ENCODE results near the gene EMILIN3.

DNA sequence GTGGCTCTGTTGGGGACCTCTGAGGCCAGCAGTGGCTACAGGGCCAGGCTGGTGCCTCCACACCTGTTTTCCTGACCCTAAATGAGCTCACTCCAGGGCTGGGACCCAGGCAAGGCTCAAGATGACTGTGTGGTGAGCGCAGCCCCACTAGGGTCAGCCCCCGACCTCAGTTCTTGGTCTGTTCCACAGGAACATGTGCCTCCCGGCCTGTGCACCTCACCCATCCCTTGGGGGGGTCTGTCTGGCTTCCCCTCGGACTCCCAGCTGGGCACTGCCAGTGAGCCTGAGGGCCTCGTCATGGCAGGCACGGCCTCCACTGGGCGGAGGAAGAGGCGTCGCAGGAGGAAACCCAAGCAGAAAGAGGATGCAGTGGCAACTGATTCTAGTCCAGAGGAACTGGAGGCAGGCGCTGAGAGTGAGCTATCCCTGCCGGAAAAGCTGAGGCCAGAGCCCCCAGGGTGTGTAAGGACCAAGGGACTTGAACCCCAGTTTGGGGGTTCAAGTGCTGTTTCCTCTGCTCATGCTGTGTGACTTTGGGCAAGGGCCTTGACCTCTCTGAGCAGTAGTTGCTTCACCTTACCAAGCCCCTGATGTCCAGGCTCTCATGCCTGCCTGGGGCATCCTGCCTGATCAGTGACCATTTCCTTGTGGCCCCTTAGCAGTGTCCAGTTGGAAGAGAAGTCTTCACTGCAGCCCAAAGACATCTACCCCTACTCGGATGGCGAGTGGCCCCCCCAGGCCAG, 18.0 kb downstream of the EMILIN3 start:
- TF ChIP-seq EZH2 (IDR thresholded peaks at IDR 0.05; ENCODE audit: borderline replicate concordance, low read depth, low read length, severe bottlenecking) (no peak), CTCF (IDR thresholded peaks at IDR 0.05; ENCODE audit: extremely low read depth in 1 of 2, insufficient read depth in 1 of 2, low read depth in 1 of 2, low read length in 2 of 2) (no peak), POLR2A (IDR thresholded peaks at IDR 0.05; ENCODE audit: low read depth, low read length) (no peak), POLR2AphosphoS5 (IDR thresholded peaks at IDR 0.05; ENCODE audit: insufficient read depth, low read depth, low read length) (no peak), JUN (IDR thresholded peaks at IDR 0.05; ENCODE audit: borderline replicate concordance, insufficient read depth, insufficient read length, low read depth) (no peak), FOS (IDR thresholded peaks at IDR 0.05; ENCODE audit: borderline replicate concordance, insufficient read depth, low read length) (no peak), GATA2 (IDR thresholded peaks at IDR 0.05; ENCODE audit: insufficient read depth, insufficient read length, low read depth, low read length) (no peak), MYC (IDR thresholded peaks at IDR 0.05; ENCODE audit: low read depth, low read length) (no peak)
- TF ChIP-seq, protein P1, sequence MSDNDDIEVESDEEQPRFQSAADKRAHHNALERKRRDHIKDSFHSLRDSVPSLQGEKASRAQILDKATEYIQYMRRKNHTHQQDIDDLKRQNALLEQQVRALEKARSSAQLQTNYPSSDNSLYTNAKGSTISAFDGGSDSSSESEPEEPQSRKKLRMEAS (IDR thresholded peaks at IDR 0.05; ENCODE audit: insufficient read depth, insufficient read length): no peak
